GM12873 (cell line): ENCODE data around the gene PROZ.

Experiments used
- CTCF ChIP-seq: IDR thresholded peaks from 2 replicates; pipeline ENCODE4 v1.5.1; 2012; ENCODE audit warnings: low read depth, mild to moderate bottlenecking, moderate library complexity, low read length, control low read depth; ENCODE audit not compliant: insufficient read depth; ENCODE audit errors: missing control alignments

The PROZ gene

GRCh38 chr13:113167155-113167554 is 8.7 kb downstream of the PROZ start:
- no peak for TF ChIP-seq CTCF

GRCh38 chr13:113167575-113167974 is 9.1 kb downstream of the PROZ start:
- no peak for TF ChIP-seq CTCF

DNA sequence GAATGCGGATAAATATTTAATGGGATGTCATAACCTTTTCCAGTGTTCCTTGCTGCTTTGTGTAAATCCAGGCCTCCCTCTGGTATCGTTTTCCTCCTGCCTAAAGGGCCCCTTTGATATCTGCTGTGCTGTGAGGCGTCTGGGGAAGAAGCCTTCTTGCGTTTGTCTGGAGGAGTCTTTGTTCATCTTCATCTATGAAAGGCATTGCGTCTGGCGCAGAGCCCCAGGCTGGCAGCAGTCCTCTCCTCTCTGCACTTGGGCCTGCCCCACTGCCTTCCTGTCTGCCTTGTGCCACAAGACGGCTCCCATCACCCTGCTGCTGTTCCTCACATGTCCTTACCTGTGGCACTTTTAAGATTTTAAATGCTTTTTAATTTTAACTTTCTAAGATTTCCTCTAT is 9.8 kb downstream of the PROZ start:
- TF ChIP-seq CTCF: no peak

DNA sequence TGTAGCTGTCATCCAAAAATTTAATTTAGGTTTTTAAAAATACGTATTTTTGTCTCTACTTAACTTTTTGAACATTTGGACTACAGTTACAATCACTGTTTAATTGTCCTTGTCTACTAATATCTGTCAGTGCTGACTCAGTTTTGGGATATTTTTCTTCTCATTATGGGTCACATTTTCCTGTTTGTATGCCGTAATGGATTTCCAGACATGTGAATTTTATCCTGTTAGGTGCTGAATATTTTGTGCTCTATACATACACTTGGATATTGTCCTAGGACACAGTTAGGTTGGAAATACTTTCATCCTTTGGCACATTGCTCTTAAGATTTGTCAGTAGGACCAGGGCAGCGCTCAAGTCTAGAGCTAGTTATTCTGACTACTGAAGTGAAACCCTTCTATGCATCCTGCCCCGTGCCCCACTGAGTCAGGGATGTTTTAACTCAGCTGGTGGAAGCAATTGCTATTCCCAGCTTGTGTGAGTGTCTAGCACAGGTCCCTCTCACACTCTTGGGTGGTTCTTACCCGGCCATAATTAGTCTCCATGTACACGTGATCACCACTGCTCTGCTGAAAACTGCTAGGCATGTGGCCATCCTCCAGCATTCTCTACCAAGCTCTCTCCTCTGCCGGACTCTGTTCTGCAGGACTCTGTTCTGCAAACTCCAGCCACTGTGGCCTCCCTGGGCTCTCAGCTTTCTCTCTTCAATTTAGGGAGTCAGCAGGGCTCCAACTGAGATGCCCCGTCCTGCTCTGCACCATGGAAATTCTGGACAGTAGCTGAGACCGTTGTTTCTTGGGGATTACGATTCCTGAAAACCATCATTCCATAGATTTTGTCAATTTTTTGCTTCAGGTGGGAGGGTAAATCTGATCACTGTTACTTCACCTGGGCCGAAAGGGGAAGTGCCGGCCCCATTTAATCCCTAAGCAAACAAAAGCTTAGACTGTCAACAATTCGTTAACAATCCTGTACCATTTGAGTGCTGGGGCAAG is 11.1 kb downstream of the PROZ start:
- no peak for TF ChIP-seq CTCF

GRCh38 chr13:113170511-113170910 is 12.1 kb downstream of the PROZ start:
- TF ChIP-seq CTCF: no peak

GRCh38 chr13:113171250-113172125 is 13.0 kb downstream of the PROZ start:
- no peak for TF ChIP-seq CTCF

DNA sequence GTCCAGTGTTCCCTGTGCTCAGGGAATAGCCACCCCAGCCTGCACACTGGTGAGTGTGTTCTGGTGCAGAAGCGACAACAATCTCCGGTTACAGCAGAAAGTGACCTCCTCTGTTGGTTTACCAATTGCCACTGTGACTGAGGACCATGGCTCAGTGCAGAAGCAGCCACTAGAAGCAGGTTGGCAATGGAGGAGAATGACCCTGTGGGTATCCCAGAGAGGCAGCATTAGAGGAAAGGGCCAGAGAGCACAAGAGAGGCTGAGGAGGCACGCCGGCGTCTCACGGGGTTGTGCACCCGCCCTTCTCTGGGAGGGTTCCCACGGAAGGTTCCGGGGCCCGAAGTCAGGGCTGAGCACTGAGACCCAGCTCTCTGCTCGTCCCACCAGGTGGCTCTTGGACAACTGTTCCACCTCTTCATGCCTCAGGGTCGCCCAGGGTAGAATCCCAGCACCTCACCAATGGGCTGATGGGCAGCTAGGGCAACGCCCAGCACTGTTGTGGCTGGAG is 14.0 kb downstream of the PROZ start:
- no peak for TF ChIP-seq CTCF
